Transverse colon (tissue), 4 donors: ENCODE data around the gene DCTN5.

ENCODE experiments used
- EP300 ChIP-seq: sonication (generic); formaldehyde crosslinking; IDR thresholded peaks from one replicate; pipeline ENCODE4 v1.6.1; 2017; ENCODE audit warnings: antibody characterized with exemption, low read depth
- POLR2A ChIP-seq: fragments of 450-650 bp; IDR thresholded peaks from one replicate; pipeline ENCODE4 v1.6.1; 2016; ENCODE audit warnings: antibody characterized with exemption, mild to moderate bottlenecking, moderate library complexity
- POLR2AphosphoS5 ChIP-seq, 3 donors: sonication (generic); formaldehyde crosslinking; IDR thresholded peaks; one replicate each; pipeline ENCODE4 v1.6.1; 2016; ENCODE audit warnings: antibody characterized with exemption in 3 of 3
- TF ChIP-seq, protein P1 (sequence below), 5 experiments: fragments of 200-600 bp in 3 of 5; fragments of 450-650 bp in 2 of 5; sonication (generic) in 3 of 5; IDR thresholded peaks; 1 replicate in 2 of 5; 2 replicates in 3 of 5; pipeline ENCODE4 v1.5.1; 2016 to 2017; ENCODE audit warnings: antibody characterized with exemption in 5 of 5, inconsistent platforms in 3 of 5, mild to moderate bottlenecking in 2 of 5, moderate library complexity in 1 of 5

DNA sequence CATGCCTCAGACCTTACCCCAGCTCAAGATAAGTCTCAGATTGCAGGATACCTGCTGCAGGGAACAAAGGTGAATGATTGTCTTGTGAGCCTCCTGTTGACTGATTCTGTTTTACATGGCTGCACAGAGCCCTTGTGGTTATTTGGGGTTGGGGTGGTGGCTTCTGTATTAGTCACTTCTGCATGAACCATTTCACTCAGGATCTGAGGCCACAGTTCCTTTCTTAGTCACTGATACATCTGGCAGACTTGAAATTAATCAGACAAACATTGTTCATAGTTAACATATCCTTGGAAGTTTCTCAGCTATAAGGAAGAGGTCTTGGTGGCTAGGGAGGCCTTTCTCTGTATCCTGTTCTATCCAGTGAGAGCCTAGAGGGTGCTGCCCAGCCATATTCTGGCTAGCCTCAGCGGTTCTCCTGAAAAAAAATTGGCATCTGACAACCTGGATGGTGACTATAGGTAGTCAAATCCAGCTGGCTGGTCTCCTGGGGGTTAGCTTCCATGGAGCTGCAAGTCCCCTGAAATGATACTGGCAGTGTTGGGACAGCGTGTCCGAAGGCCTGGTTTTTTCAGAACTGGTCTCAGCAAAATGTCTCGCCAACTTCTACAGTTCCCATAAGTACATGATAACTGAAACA, 29.0 kb downstream of the DCTN5 start:
- TF ChIP-seq, protein P1, sequence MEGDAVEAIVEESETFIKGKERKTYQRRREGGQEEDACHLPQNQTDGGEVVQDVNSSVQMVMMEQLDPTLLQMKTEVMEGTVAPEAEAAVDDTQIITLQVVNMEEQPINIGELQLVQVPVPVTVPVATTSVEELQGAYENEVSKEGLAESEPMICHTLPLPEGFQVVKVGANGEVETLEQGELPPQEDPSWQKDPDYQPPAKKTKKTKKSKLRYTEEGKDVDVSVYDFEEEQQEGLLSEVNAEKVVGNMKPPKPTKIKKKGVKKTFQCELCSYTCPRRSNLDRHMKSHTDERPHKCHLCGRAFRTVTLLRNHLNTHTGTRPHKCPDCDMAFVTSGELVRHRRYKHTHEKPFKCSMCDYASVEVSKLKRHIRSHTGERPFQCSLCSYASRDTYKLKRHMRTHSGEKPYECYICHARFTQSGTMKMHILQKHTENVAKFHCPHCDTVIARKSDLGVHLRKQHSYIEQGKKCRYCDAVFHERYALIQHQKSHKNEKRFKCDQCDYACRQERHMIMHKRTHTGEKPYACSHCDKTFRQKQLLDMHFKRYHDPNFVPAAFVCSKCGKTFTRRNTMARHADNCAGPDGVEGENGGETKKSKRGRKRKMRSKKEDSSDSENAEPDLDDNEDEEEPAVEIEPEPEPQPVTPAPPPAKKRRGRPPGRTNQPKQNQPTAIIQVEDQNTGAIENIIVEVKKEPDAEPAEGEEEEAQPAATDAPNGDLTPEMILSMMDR (IDR thresholded peaks at IDR 0.05), result no peak
- TF ChIP-seq POLR2A, result no peak
- no peak for TF ChIP-seq EP300
- no peak for TF ChIP-seq POLR2AphosphoS5 (IDR thresholded peaks at IDR 0.05)
